Fibroblast of skin of scalp (primary cell): Measurements from ENCODE around the gene KMT2E.

ENCODE experiments used
- DNase-seq: peaks from one replicate; pipeline ENCODE4 v3.0.0-alpha.2; 2013

The KMT2E gene

GRCh38 chr7:105010504-105011130, 3.4 kb upstream of the KMT2E start:
- no peak for DNase-seq

GRCh38 chr7:105011141-105011830, 2.7 kb upstream of the KMT2E start:
- DNase-seq = no peak

GRCh38 chr7:105011831-105012502, 2.0 kb upstream of the KMT2E start:
- DNase-seq = peak; percentile 26

GRCh38 chr7:105012503-105013220, 1.3 kb upstream of the KMT2E start:
- DNase-seq = peak; percentile 99

GRCh38 chr7:105013221-105013815, 687 bp upstream of the KMT2E start:
- DNase-seq = peak; percentile 97

GRCh38 chr7:105014693-105015389, 836 bp downstream of the KMT2E start:
- DNase-seq = peak; percentile 44

- DNase-seq = peak; percentile 36
Measured at GRCh38 chr7:105015390-105015965, 1.5 kb downstream of the KMT2E start.

- DNase-seq = no peak
Measured at GRCh38 chr7:105016068-105016708, 2.2 kb downstream of the KMT2E start.

GRCh38 chr7:105016709-105017656, 3.0 kb downstream of the KMT2E start:
- peak; percentile 50 for DNase-seq

- no peak for DNase-seq
Measured at GRCh38 chr7:105017657-105018365, 3.8 kb downstream of the KMT2E start.

- DNase-seq = no peak
Measured at GRCh38 chr7:105019269-105019668, 5.3 kb downstream of the KMT2E start.

- no peak for DNase-seq
Measured at GRCh38 chr7:105020926-105021325, 6.9 kb downstream of the KMT2E start.

- no peak for DNase-seq
Measured at GRCh38 chr7:105021352-105021751, 7.3 kb downstream of the KMT2E start.

GRCh38 chr7:105021967-105022366, 8.0 kb downstream of the KMT2E start:
- no peak for DNase-seq

- DNase-seq = no peak
Measured at GRCh38 chr7:105022458-105022857, 8.5 kb downstream of the KMT2E start.

GRCh38 chr7:105024734-105025133, 10.7 kb downstream of the KMT2E start:
- DNase-seq = peak; percentile 72

GRCh38 chr7:105026750-105027149, 12.7 kb downstream of the KMT2E start:
- DNase-seq = no peak

GRCh38 chr7:105027176-105027853, 13.3 kb downstream of the KMT2E start:
- DNase-seq = no peak

- DNase-seq = no peak
Measured at GRCh38 chr7:105028004-105028403, 14.0 kb downstream of the KMT2E start.
